D721Med (cell line): ENCODE measurements around the gene ZSWIM9.

Source experiments
- DNase-seq: peaks from one replicate; pipeline ENCODE4 v3.0.0; 2011; ENCODE audit warnings: low spot score; ENCODE audit not compliant: insufficient read length
- FAIRE-seq: peaks from 2 replicates; lab custom pipeline; 2011; peaks lifted over from hg19 to GRCh38; lab: Jason Lieb, UNC
- CTCF ChIP-seq: IDR thresholded peaks from 2 replicates; pipeline ENCODE4 v1.5.1; 2012; ENCODE audit warnings: mild to moderate bottlenecking, control low read depth; ENCODE audit not compliant: insufficient read depth; ENCODE audit errors: missing control alignments

Gene ZSWIM9

GRCh38 chr19:48194844-48195830, 24.7 kb downstream of the ZSWIM9 start:
- no peak for TF ChIP-seq CTCF
- FAIRE-seq: no peak
- DNase-seq: no peak

- FAIRE-seq (no peak), DNase-seq (no peak)
- TF ChIP-seq CTCF: no peak
Measured at GRCh38 chr19:48196321-48196763, 25.9 kb downstream of the ZSWIM9 start.

DNA sequence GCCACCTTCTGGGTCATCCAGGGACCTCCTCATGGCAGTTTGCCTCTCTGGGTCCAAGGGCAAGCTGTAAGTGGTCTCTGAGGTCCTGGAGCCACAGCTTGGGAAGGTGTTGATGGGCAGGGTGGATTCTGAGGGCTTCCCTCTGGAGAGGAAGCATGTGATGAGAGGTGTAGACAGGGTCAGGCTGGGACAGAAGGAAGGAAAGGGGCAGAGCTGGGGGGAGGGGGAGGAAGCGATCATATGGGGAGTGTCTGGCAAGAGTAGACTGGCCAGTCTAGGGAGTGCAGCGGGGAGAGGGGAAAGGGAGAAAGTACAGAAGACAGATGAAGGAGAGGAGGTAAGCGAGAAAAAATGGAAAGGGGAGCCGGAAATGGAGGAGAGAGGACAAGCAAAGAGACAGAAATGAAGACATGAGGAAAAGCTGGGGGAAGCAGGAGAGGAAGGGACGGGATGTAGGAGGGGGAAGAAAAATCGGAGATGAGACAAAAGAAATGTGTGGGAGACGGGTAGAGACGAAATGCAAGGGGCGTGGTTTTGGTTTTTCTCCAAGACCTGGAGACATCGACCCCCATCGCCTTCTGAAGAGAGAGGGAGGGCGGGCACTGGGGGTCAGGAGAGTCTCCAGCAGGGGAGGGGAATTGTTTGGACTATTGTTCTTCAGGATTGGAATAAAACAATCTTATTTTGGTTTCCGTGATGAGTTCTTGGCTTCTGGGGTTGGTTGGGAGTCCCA, 26.6 kb downstream of the ZSWIM9 start:
- no peak for DNase-seq

DNA sequence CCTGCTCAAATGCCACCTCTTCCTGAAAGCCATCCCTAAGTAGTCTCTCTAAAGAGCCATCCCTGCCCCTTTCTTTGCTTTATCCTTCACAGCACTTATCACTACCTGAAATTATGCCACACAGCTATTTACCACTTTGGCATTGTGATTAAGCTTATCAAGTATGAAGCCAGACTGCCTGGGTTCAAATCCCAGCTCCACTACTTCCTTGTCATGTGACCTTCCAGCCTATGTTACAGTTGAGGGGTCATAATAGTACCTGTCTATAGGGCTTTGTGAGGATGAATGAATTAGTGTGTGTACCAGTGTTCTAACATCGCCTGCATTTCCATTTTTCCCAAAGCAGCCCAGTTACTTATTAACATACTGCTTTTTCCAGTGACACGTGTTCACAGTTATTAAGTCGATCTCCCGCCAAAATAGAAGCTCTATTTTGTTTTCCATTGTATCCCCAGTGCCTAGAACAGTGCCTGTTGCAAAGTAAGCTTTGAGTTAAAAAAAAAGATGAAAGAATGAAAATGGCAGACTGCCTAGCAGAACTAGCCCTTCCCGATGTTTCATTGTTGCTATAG, 32.8 kb downstream of the ZSWIM9 start:
- DNase-seq (no peak), FAIRE-seq (no peak)
- no peak for TF ChIP-seq CTCF

More for the DNA sequence above, 26.6 kb downstream of the ZSWIM9 start:
- FAIRE-seq: no peak
- no peak for TF ChIP-seq CTCF

GRCh38 chr19:48203794-48204628, 33.5 kb downstream of the ZSWIM9 start:
- TF ChIP-seq CTCF: no peak
- DNase-seq (peak; percentile 86), FAIRE-seq (peak; percentile 68)

DNA sequence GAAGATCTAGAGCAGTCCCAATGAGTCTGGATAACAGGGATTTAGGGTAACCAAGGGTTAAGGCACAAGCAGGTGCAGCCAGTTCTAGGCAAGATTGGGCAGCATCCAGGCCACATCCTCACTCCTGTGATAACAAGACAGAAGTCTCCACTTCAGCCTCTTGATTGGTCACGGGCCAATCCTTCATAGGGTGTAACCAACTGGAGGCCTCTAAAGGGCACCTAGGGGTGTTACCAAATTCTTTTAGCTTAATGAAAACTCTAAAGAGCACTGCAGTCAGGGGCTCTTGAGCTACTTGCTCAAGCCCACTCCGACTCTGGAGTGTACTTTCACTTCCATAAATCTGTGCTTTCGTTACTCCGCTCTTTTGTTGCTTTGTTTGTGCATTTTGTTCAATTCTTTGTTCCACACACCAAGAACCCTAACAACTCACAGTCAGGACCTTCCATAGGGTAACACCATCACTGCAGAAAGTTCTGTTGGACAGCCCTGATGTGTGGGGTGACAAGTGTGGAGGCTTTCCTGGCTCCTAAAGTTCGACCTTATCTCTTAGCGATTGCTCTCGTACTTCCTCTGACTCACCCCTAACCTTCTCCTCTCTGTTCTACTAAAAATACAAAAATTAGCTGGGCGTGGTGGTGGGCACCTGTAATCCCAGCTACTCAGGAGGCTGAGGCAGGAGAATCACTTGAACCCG, 36.1 kb downstream of the ZSWIM9 start:
- FAIRE-seq (no peak), DNase-seq (no peak)
- TF ChIP-seq CTCF: no peak
